ENCODE measurements around the gene MAGT1. TPM values are rescaled to one million over a fixed set of nuclear protein-coding genes. Genes with fewer than 3 reads are reported as not detected.
"Not testable (repeated sequence)": the region's sequence is repeated elsewhere in the genome, so short reads cannot be mapped to it uniquely, and the experiment has no call there.

Gene MAGT1
- polyA plus RNA-seq (2013, experiment 1 of 4), result 45.2 TPM
- polyA plus RNA-seq (2013, experiment 2 of 4), result 52.1 TPM
- polyA plus RNA-seq (2013, experiment 3 of 4), result 37.6 TPM
- polyA plus RNA-seq (2013, experiment 4 of 4), result 37.9 TPM

DNA sequence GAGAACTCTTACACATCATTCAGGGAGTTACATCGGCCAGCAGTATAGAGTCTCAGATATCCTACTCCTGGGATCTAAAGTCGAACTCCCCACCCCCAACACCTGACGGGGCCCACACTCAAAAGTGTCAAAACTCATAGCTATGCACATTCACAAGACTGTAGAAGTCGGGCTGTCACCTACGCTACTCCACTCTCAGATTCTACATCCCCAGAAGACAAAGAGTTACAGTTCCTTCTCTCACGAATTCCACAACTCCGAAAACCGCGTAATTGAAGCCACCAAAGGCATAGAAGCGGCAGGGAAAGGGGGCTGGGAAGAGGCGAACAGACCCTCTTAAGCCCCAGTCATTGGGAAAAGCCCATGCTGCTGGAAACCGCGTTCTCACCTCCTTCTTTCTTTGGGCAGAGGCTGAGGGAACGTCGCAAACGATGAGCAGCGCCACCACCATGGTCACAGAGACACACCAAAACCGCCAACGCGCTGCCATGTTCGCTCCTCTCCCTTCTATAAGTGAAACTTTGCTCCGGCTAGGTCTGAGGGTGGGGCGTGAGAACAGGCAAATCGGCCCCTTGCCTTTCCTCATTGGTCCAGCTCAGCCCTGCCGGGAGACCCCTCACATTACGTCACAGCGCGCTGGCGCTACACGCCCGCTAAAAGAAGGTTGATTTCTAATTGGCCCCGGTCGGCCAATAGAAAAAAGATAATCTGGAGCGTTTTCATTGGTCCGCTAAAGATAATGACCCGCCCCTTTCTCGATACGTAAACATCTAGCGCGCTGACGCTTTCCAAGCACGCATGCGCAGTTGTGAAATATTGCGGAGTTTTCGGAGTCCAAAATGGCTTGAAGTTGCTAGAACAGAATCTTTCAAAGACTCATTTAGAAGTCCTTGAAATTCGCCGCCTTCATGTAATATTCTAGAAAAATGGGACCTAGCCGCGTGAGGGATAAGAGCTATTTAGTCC lies at the start of gene MAGT1:
Gene MAGT1 (minus strand): TSS at position 515 of the 966 bp plus-strand sequence. CDS start 25 bp downstream, at position 490.
- no peaks in the 10 kb centered on the region for H3K9me3 ChIP-seq (ENCODE audit: control insufficient read depth, low read length)
- H3K27me3 ChIP-seq (ENCODE audit: control insufficient read depth, insufficient read depth, low read length, poor library complexity, severe bottlenecking), result no peaks in the 10 kb centered on the region
- H3K4me1 ChIP-seq (ENCODE audit: control insufficient read depth, insufficient read depth, low read length), result no peaks in the 10 kb centered on the region
- H3K4me3 ChIP-seq (ENCODE audit: insufficient read depth, low read depth, low read length), result peak within 1 kb of the TSS; percentile 66
- no peaks in the 10 kb centered on the region for H3K36me3 ChIP-seq (ENCODE audit: control insufficient read depth, insufficient read depth, low read length)
- H3K27ac ChIP-seq (ENCODE audit: insufficient read depth, low read depth, low read length, poor library complexity, severe bottlenecking), result peak within 1 kb of the TSS; percentile 91
- 0 to 1% methylated on average over 45 to 49 of the region's 49 CpGs for WGBS, 2 experiments

DNA sequence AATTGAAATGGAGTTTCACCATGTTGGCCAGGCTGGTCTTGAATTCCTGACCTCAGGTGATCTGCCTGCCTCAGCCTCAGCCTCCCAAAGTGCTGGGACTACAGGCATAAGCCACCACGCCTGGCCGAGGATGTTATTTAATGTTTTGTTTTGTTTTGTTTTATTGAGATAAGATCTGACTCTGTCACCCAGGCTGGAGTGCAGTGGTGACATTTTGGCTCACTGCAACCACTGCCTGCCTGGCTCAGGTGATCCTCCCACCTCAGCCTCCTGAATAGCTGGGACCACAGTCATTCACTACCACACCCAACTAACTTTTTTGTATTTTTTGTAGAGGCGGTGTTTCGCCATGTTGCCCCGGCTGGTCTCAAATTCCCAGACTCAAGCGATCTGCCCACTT lies 49.8 kb upstream of the MAGT1 start:
- not testable (repeated sequence) for H3K27ac ChIP-seq (ENCODE audit: insufficient read depth, low read depth, low read length, poor library complexity, severe bottlenecking); H3K9me3 ChIP-seq (ENCODE audit: control insufficient read depth, low read length); H3K4me1 ChIP-seq (ENCODE audit: control insufficient read depth, insufficient read depth, low read length); H3K36me3 ChIP-seq (ENCODE audit: control insufficient read depth, insufficient read depth, low read length); H3K4me3 ChIP-seq (ENCODE audit: insufficient read depth, low read depth, low read length); H3K27me3 ChIP-seq (ENCODE audit: control insufficient read depth, insufficient read depth, low read length, poor library complexity, severe bottlenecking)
- WGBS, 2 experiments, result 95% methylated on average over 6 of the region's 6 CpGs

DNA sequence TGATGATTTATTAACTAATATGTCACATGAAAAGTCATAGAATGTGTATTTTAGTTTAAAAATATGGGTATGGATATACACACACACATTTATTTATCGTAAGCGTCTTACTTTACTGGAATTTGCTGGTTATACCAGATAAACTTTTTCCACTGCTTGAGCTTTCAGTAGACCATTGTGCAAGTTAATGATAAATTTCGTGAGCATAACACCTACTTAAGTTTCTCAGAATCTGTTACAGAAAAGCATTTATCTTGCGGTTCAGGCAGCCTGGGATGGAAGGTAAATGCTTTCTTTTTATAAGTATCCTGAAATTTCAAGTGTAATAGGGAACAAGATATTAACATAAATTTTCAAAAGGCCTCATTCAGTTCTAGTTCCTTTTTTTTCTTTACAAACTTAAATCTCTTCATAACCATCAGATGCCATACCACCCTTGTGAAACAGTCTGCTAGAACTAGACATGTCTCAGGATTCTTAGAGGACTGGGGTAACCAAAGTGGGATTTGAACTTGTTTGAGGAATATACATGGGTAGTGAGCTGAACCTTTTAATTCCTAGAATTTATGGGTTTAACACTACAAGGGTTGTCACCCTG lies 42.9 kb upstream of the MAGT1 start:
- H3K27me3 ChIP-seq (ENCODE audit: control insufficient read depth, insufficient read depth, low read length, poor library complexity, severe bottlenecking), result no peaks in the 10 kb centered on the region
- WGBS, 2 experiments, result 87 to 92% methylated on average over 2 to 3 of the region's 4 CpGs

DNA sequence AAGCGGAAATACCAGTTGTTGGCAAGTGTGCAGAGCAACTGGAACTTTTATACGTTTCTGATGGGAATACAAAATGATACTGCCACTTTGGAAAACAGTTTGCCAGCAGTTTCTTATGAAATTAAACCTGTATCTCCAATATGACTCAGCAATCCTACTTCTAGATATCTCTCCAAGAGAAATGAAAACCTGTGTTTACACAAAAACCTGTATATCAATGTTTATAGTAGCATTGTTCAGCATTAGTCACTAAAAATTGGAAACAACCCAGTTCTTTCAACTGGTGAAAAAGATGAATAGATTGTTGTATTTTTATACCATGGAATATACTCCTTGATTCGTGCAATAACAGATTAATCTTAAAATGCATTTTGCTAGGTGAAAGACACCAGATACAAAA lies 42.1 kb upstream of the MAGT1 start:
- Histone ChIP-seq H3K27ac (ENCODE audit: insufficient read depth, low read depth, low read length, poor library complexity, severe bottlenecking) (no peak overlapping the region), H3K9me3 (ENCODE audit: control insufficient read depth, low read length) (no peaks in the 10 kb centered on the region), H3K4me3 (ENCODE audit: insufficient read depth, low read depth, low read length) (no peak overlapping the region), H3K27me3 (ENCODE audit: control insufficient read depth, insufficient read depth, low read length, poor library complexity, severe bottlenecking) (no peaks in the 10 kb centered on the region), H3K4me1 (ENCODE audit: control insufficient read depth, insufficient read depth, low read length) (no peaks in the 10 kb centered on the region), H3K36me3 (ENCODE audit: control insufficient read depth, insufficient read depth, low read length) (no peaks in the 10 kb centered on the region)
- WGBS, 2 experiments, result 94 to 97% methylated on average over 2 of the region's 3 CpGs

More for the DNA sequence above, 42.9 kb upstream of the MAGT1 start:
- Histone ChIP-seq H3K9me3 (ENCODE audit: control insufficient read depth, low read length) (no peaks in the 10 kb centered on the region), H3K27ac (ENCODE audit: insufficient read depth, low read depth, low read length, poor library complexity, severe bottlenecking) (no peak overlapping the region), H3K4me3 (ENCODE audit: insufficient read depth, low read depth, low read length) (no peak overlapping the region), H3K36me3 (ENCODE audit: control insufficient read depth, insufficient read depth, low read length) (no peaks in the 10 kb centered on the region), H3K4me1 (ENCODE audit: control insufficient read depth, insufficient read depth, low read length) (no peaks in the 10 kb centered on the region)

DNA sequence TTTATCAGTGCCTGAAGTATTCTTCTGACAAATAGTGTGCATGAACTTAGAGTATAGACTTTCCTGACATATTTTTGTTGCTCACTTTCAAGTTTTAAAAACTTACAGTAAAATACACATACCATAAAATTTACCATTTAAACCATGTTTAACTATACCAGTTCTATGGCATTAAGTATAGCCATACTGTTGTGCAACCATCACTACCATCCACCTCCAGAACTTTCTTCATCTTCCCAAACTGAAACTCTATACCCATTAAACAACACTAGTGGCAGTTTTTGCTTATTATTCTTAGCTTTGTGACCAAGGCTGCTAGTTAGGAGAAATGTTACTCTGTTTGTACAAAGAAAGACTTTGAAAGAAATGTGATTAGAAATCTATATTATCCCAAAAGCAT lies 41.1 kb upstream of the MAGT1 start:
- Histone ChIP-seq H3K36me3 (ENCODE audit: control insufficient read depth, insufficient read depth, low read length) (no peaks in the 10 kb centered on the region), H3K27me3 (ENCODE audit: control insufficient read depth, insufficient read depth, low read length, poor library complexity, severe bottlenecking) (no peaks in the 10 kb centered on the region), H3K27ac (ENCODE audit: insufficient read depth, low read depth, low read length, poor library complexity, severe bottlenecking) (no peak overlapping the region), H3K4me3 (ENCODE audit: insufficient read depth, low read depth, low read length) (no peak overlapping the region), H3K9me3 (ENCODE audit: control insufficient read depth, low read length) (no peaks in the 10 kb centered on the region), H3K4me1 (ENCODE audit: control insufficient read depth, insufficient read depth, low read length) (no peaks in the 10 kb centered on the region)

DNA sequence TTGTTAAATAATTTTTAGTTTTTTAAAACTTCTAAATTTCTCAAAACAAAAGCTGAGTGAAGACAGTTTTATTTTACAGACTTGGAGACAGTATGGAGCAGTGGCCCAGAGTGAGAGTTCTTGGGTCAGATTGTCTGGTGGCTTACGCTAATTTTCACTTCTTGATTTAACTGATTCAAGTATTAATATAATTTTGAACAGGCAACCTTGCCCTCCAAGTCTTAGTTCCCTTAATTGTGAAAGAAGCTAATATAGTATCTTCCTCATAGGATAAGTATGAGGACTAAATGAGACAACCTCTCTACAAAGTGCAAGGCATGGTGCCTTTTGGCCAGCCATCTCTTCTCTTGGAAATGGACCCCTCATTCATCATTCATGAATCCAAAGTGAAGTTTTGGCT lies 40.7 kb upstream of the MAGT1 start:
- WGBS, 2 experiments, result no CpG with 5 or more reads among the region's 1 CpG
- H3K9me3 ChIP-seq (ENCODE audit: control insufficient read depth, low read length), result no peaks in the 10 kb centered on the region
- no peak overlapping the region for H3K27ac ChIP-seq (ENCODE audit: insufficient read depth, low read depth, low read length, poor library complexity, severe bottlenecking)
- H3K27me3 ChIP-seq (ENCODE audit: control insufficient read depth, insufficient read depth, low read length, poor library complexity, severe bottlenecking), result no peaks in the 10 kb centered on the region
- H3K4me3 ChIP-seq (ENCODE audit: insufficient read depth, low read depth, low read length), result no peak overlapping the region
- H3K4me1 ChIP-seq (ENCODE audit: control insufficient read depth, insufficient read depth, low read length), result no peaks in the 10 kb centered on the region
- no peaks in the 10 kb centered on the region for H3K36me3 ChIP-seq (ENCODE audit: control insufficient read depth, insufficient read depth, low read length)

DNA sequence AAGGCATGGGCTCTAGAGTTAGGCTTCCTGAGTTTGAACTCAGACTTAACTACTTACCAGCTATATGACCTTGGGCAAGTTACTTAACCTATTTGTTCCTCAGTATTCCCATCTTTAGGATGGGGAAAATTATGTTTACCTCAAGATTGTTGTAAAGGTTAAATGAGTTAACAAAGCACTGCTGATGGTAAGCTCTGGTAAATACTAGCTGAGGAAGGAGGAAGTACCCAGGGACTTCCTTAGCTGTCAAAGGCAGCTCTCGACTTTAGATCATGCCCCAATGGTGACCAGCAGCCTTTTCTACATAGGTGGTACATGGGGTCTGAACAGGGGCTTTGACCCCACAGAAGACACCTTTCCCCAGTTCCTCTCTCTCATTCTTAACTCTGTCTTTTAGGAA lies 35.3 kb upstream of the MAGT1 start:
- H3K36me3 ChIP-seq (ENCODE audit: control insufficient read depth, insufficient read depth, low read length), result no peaks in the 10 kb centered on the region
- no peak overlapping the region for H3K27ac ChIP-seq (ENCODE audit: insufficient read depth, low read depth, low read length, poor library complexity, severe bottlenecking)
- H3K4me3 ChIP-seq (ENCODE audit: insufficient read depth, low read depth, low read length), result no peak overlapping the region
- WGBS, 2 experiments, result 67 to 94% methylated on average over 1 of the region's 1 CpG
- no peaks in the 10 kb centered on the region for H3K4me1 ChIP-seq (ENCODE audit: control insufficient read depth, insufficient read depth, low read length)
- H3K27me3 ChIP-seq (ENCODE audit: control insufficient read depth, insufficient read depth, low read length, poor library complexity, severe bottlenecking), result no peaks in the 10 kb centered on the region
- no peaks in the 10 kb centered on the region for H3K9me3 ChIP-seq (ENCODE audit: control insufficient read depth, low read length)

DNA sequence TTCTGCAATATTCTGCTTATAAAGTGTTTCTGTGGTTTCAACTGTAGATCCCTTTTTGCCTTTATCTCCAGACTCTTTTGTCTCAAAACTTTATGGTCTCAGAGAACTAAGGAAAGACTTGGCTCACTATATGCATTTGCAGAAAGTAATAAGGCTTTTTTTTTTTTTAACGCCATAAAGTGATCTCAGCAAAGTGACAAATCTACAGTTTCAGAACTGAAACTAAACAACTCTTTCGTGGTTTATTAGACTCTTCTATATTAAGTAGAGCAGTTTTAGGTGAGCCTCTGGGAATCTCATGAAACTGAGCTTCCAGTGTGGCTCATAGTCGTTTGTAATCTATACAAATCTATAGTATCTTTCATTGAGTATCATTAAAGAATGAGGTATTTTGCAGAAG lies 30.5 kb upstream of the MAGT1 start:
- no peaks in the 10 kb centered on the region for H3K36me3 ChIP-seq (ENCODE audit: control insufficient read depth, insufficient read depth, low read length)
- WGBS, 2 experiments, result no CpG with 5 or more reads among the region's 3 CpGs
- no peaks in the 10 kb centered on the region for H3K9me3 ChIP-seq (ENCODE audit: control insufficient read depth, low read length)
- no peak overlapping the region for H3K27ac ChIP-seq (ENCODE audit: insufficient read depth, low read depth, low read length, poor library complexity, severe bottlenecking)
- H3K27me3 ChIP-seq (ENCODE audit: control insufficient read depth, insufficient read depth, low read length, poor library complexity, severe bottlenecking), result no peaks in the 10 kb centered on the region
- H3K4me1 ChIP-seq (ENCODE audit: control insufficient read depth, insufficient read depth, low read length), result no peaks in the 10 kb centered on the region
- no peak overlapping the region for H3K4me3 ChIP-seq (ENCODE audit: insufficient read depth, low read depth, low read length)

DNA sequence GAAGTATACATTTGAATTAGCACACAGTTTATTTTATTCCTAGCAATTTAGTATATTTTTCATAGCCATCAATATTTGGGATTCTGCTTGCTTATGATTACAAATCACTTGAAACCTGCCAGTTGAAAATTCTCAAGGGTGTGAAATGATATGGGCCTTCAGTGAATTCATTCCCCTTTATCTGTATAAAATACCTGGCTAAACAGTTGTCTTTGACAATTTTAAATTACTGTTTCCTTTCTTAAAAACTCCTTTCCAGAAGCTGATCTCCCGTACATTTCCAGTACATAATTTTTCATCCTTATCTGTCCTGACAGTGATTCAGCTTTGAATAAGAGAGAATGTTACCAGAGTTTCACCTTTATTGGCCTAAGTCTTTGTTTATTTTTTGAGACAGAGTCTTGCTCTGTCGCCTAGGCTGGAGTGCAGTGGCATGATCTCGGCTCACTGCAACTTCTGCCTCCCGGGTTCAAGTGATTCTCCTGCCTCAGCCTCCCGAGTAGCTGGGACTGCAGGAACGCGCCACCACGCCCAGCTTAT lies 29.2 kb upstream of the MAGT1 start:
- no peaks in the 10 kb centered on the region for H3K36me3 ChIP-seq (ENCODE audit: control insufficient read depth, insufficient read depth, low read length)
- no peaks in the 10 kb centered on the region for H3K4me1 ChIP-seq (ENCODE audit: control insufficient read depth, insufficient read depth, low read length)
- H3K4me3 ChIP-seq (ENCODE audit: insufficient read depth, low read depth, low read length), result no peak overlapping the region
- WGBS, 2 experiments, result 88 to 90% methylated on average over 7 to 8 of the region's 8 CpGs
- no peaks in the 10 kb centered on the region for H3K27me3 ChIP-seq (ENCODE audit: control insufficient read depth, insufficient read depth, low read length, poor library complexity, severe bottlenecking)
- H3K9me3 ChIP-seq (ENCODE audit: control insufficient read depth, low read length), result no peaks in the 10 kb centered on the region
- H3K27ac ChIP-seq (ENCODE audit: insufficient read depth, low read depth, low read length, poor library complexity, severe bottlenecking), result no peak overlapping the region

DNA sequence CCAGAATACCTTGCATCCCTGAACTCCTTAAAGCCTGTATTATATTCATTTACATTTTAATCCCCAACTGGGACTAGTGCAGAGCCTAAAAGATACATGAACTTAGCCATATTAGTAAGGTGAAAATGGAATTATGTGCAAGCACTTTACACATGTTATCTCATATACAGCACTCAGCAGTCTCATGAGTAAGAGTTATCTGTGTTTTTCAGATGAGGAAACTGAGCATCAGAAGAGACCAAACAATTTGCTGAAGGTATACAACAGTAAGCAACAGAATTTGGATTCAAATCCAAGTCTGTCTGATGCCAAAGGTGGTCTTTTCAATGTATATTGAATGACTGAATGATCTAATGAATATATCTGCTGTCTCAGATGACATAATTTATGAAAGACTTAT lies 27.6 kb upstream of the MAGT1 start:
- Histone ChIP-seq H3K4me1 (ENCODE audit: control insufficient read depth, insufficient read depth, low read length) (no peaks in the 10 kb centered on the region), H3K27ac (ENCODE audit: insufficient read depth, low read depth, low read length, poor library complexity, severe bottlenecking) (no peak overlapping the region), H3K4me3 (ENCODE audit: insufficient read depth, low read depth, low read length) (no peak overlapping the region), H3K36me3 (ENCODE audit: control insufficient read depth, insufficient read depth, low read length) (no peaks in the 10 kb centered on the region), H3K9me3 (ENCODE audit: control insufficient read depth, low read length) (no peaks in the 10 kb centered on the region), H3K27me3 (ENCODE audit: control insufficient read depth, insufficient read depth, low read length, poor library complexity, severe bottlenecking) (no peaks in the 10 kb centered on the region)
